NCI-H2029 (cell line): ENCODE results near the gene CHRM3.

Experiments used
- DNase-seq: peaks from one replicate; lab custom pipeline; 2025; lab: John Stamatoyannopoulos, UW

The CHRM3 gene

GRCh38 chr1:239413916-239414315 is 27.5 kb downstream of the CHRM3 start:
- no peak for DNase-seq

GRCh38 chr1:239417221-239417620 is 30.9 kb downstream of the CHRM3 start:
- DNase-seq = no peak

- no peak for DNase-seq
Observed at GRCh38 chr1:239417986-239418640, 31.7 kb downstream of the CHRM3 start.

- DNase-seq = no peak
Observed at GRCh38 chr1:239418681-239419080, 32.3 kb downstream of the CHRM3 start.

GRCh38 chr1:239421811-239422210 is 35.4 kb downstream of the CHRM3 start:
- no peak for DNase-seq

- DNase-seq = no peak
Observed at GRCh38 chr1:239422818-239423217, 36.5 kb downstream of the CHRM3 start.

GRCh38 chr1:239426821-239427475 is 40.6 kb downstream of the CHRM3 start:
- no peak for DNase-seq

GRCh38 chr1:239427712-239428111 is 41.3 kb downstream of the CHRM3 start:
- no peak for DNase-seq

GRCh38 chr1:239428120-239428710 is 41.8 kb downstream of the CHRM3 start:
- no peak for DNase-seq

GRCh38 chr1:239429163-239429562 is 42.8 kb downstream of the CHRM3 start:
- no peak for DNase-seq

- no peak for DNase-seq
Observed at GRCh38 chr1:239432255-239432654, 45.9 kb downstream of the CHRM3 start.

GRCh38 chr1:239434181-239434580 is 47.8 kb downstream of the CHRM3 start:
- DNase-seq = no peak
